Gastrocnemius medialis (tissue), 4 donors: ENCODE results near the gene CDKAL1.

ENCODE experiments used
- POLR2A ChIP-seq, 2 donors: fragments of 450-650 bp; IDR thresholded peaks; one replicate each; pipeline ENCODE4 v1.6.1; 2017; ENCODE audit warnings: antibody characterized with exemption in 2 of 2, mild to moderate bottlenecking in 2 of 2, moderate library complexity in 2 of 2
- TF ChIP-seq, protein P1 (sequence below), 5 experiments: fragments of 450-650 bp in 3 of 5; fragments of 200-600 bp in 2 of 5; sonication (generic) in 2 of 5; IDR thresholded peaks in 4 of 5; conservative IDR thresholded peaks in 1 of 5; 1 replicate in 4 of 5; 2 replicates in 1 of 5; pipeline ENCODE4 v1.5.1; 2016 to 2019; ENCODE audit warnings: antibody characterized with exemption in 5 of 5, mild to moderate bottlenecking in 3 of 5, moderate library complexity in 3 of 5

DNA sequence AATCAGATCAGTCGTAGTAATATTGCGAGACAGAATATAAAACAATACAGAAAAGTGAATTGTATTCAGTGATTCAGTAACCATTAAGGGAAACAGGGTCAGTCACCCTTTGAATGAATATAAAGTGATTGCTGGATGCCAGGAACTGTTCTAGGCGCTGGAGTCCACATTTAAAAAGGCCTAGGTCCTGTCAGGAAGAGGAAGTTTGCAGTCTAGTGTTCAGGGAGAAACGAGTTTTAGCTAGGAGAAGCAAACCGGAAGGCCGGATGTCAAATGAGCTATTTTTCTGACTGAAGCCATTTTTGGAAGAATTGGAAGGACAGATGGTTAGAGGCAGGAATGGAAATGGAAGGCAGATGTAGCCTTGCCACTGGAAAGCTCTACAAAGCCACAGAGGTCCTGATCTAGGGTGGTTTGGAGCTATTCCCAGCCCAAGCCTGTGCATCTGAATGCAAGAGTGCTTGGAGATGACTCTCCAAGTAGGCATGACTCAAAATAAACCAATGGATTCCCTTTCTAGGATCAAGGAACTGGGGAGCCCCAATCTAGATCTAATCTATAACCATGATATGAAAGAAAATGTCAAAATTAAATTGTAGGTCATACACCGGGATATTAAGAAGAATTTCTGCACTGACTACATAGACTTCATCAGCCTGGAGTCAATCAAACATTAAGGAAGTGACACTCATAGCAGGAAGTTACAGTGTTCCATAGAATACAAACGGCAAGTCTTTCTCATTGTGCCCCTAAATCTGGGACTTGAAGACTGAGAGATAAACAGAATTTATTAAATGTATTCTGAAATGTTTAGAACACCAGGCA, 36.8 kb upstream of the CDKAL1 start:
- TF ChIP-seq, protein P1, sequence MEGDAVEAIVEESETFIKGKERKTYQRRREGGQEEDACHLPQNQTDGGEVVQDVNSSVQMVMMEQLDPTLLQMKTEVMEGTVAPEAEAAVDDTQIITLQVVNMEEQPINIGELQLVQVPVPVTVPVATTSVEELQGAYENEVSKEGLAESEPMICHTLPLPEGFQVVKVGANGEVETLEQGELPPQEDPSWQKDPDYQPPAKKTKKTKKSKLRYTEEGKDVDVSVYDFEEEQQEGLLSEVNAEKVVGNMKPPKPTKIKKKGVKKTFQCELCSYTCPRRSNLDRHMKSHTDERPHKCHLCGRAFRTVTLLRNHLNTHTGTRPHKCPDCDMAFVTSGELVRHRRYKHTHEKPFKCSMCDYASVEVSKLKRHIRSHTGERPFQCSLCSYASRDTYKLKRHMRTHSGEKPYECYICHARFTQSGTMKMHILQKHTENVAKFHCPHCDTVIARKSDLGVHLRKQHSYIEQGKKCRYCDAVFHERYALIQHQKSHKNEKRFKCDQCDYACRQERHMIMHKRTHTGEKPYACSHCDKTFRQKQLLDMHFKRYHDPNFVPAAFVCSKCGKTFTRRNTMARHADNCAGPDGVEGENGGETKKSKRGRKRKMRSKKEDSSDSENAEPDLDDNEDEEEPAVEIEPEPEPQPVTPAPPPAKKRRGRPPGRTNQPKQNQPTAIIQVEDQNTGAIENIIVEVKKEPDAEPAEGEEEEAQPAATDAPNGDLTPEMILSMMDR (IDR thresholded peaks at IDR 0.05 in 4 of 5, conservative IDR thresholded peaks at IDR 0.05 in 1 of 5) = no peak
- TF ChIP-seq POLR2A (IDR thresholded peaks at IDR 0.05) = no peak
